GM12801 (cell line): Measurements from ENCODE around the gene SLC25A13.

Source experiments
- TF ChIP-seq, protein P1 (sequence below): IDR thresholded peaks from one replicate; pipeline ENCODE4 v1.5.1; 2011; ENCODE audit warnings: control low read depth; ENCODE audit not compliant: insufficient read length; ENCODE audit errors: extremely low read depth

The SLC25A13 gene

GRCh38 chr7:96331233-96331632 lies 9.3 kb upstream of the SLC25A13 start:
- TF ChIP-seq, protein P1, sequence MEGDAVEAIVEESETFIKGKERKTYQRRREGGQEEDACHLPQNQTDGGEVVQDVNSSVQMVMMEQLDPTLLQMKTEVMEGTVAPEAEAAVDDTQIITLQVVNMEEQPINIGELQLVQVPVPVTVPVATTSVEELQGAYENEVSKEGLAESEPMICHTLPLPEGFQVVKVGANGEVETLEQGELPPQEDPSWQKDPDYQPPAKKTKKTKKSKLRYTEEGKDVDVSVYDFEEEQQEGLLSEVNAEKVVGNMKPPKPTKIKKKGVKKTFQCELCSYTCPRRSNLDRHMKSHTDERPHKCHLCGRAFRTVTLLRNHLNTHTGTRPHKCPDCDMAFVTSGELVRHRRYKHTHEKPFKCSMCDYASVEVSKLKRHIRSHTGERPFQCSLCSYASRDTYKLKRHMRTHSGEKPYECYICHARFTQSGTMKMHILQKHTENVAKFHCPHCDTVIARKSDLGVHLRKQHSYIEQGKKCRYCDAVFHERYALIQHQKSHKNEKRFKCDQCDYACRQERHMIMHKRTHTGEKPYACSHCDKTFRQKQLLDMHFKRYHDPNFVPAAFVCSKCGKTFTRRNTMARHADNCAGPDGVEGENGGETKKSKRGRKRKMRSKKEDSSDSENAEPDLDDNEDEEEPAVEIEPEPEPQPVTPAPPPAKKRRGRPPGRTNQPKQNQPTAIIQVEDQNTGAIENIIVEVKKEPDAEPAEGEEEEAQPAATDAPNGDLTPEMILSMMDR = no peak

GRCh38 chr7:96330193-96330592 lies 8.3 kb upstream of the SLC25A13 start:
- TF ChIP-seq, protein P1 = no peak

GRCh38 chr7:96329241-96329640 lies 7.3 kb upstream of the SLC25A13 start:
- TF ChIP-seq, protein P1 = no peak

DNA sequence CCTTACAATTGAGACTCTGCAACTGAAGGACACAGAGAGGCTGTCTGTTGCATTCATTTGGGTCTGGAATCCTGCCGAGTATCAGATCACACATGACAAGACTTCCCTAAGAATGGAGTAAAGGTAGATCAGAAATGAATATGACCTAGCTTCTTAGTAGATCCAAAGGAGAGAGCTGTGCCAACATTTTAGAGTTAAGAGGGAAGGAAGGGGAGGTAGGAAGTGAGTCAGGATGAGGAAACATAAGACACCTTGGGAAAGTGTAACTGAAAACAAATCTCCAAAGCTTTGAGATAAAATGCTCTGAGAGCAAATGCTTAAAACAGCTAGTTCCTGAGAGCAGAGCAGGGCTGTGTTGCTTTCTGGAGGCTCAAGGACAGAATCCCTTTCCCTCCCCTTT lies 6.1 kb upstream of the SLC25A13 start:
- TF ChIP-seq, protein P1 = no peak

DNA sequence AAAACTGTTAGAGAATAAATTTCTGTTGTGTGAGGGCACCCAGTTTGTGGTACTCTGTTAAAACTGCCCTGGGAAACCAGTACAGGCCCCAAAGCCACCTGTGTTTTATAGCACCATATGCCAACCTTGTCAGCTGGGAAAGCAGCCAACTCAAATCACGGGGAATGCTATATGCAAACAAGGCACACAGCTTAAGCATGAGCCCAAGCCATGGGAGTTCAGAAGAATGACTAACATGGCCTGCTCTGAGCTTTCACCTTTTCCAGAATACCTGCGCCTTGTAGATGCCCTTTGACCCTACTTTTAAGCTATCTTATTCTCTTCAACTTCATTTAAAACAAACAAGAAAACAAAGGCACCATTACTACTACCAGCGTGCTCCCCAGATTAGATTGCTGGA lies 5.5 kb upstream of the SLC25A13 start:
- TF ChIP-seq, protein P1 = no peak

GRCh38 chr7:96322847-96323461 lies 1.1 kb upstream of the SLC25A13 start:
- TF ChIP-seq, protein P1 = no peak

GRCh38 chr7:96322373-96322695 lies 436 bp upstream of the SLC25A13 start:
- TF ChIP-seq, protein P1 = no peak
